SK-N-SH (cell line): Measurements from ENCODE around the gene ERBB2. TPM values are rescaled to one million over a fixed set of nuclear protein-coding genes. Genes with fewer than 3 reads are reported as not detected.

ENCODE experiments used
- CTCF ChIA-PET: fragments of 300-600, 350-600 bp; formaldehyde crosslinking; extraction: SDS; loops from one replicate; lab custom pipeline; 2021; lab: Yijun Ruan, JAX
- POLR2A ChIA-PET: fragments of 350-600 bp; sonication (Branson Sonifier 250); formaldehyde crosslinking; extraction: SDS; loops from one replicate; lab custom pipeline; 2020; ENCODE audit warnings: antibody characterized with exemption, inconsistent platforms; lab: Yijun Ruan, JAX
- DNase-seq: peaks from one replicate; pipeline ENCODE4 v3.0.0; 2012
- H2AFZ ChIP-seq: fragments of 200-600 bp; sonication (generic); 2 replicates; pipeline ENCODE4 v1.8.1; 2016; ENCODE audit warnings: antibody characterized with exemption, mild to moderate bottlenecking, low read depth
- H3F3A ChIP-seq: fragments of 200-600 bp; sonication (generic); replicated peaks from 2 replicates; pipeline ENCODE3; 2016; ENCODE audit warnings: antibody characterized with exemption, mild to moderate bottlenecking; ENCODE audit not compliant: insufficient read depth
- H3K27ac ChIP-seq, 2 experiments: fragments of 200-500 bp in 1 of 2; fragments of 200-600 bp in 1 of 2; sonication (Bioruptor generic) in 1 of 2; sonication (generic), shearing (Covaris generic) in 1 of 2; 2 replicates each; pipeline versions ENCODE4 v1.5.1 to v1.6.1; 2014 to 2016; ENCODE audit warnings: low read depth in 2 of 2, inconsistent platforms in 1 of 2, low read length in 1 of 2, mild to moderate bottlenecking in 1 of 2, mixed read lengths in 1 of 2
- H3K27me3 ChIP-seq: fragments of 200-600 bp; sonication (generic), shearing (Covaris generic); 2 replicates; pipeline ENCODE4 v1.6.1; 2016; ENCODE audit warnings: mixed run types; ENCODE audit not compliant: insufficient read depth
- H3K36me3 ChIP-seq, 2 experiments: fragments of 200-500 bp in 1 of 2; fragments of 200-600 bp in 1 of 2; sonication (Bioruptor generic) in 1 of 2; sonication (generic) in 1 of 2; replicated peaks in 1 of 2; 2 replicates each; pipeline versions ENCODE3 to v1.5.1; 2014 to 2016; ENCODE audit warnings: low read length in 1 of 2, mild to moderate bottlenecking in 1 of 2; ENCODE audit not compliant: insufficient read depth in 2 of 2, control insufficient read depth in 1 of 2
- H3K4me1 ChIP-seq, 2 experiments: fragments of 200-500 bp in 1 of 2; fragments of 200-600 bp in 1 of 2; sonication (Bioruptor generic) in 1 of 2; sonication (generic), shearing (Covaris generic) in 1 of 2; 2 replicates each; pipeline versions ENCODE4 v1.5.1 to v1.6.1; 2014 to 2016; ENCODE audit warnings: low read depth in 1 of 2, low read length in 1 of 2, mixed run types in 1 of 2; ENCODE audit not compliant: insufficient read depth in 2 of 2, control insufficient read depth in 1 of 2
- H3K4me2 ChIP-seq: fragments of 200-600 bp; sonication (generic), shearing (Covaris generic); 2 replicates; pipeline ENCODE4 v1.6.1; 2017; ENCODE audit warnings: mixed run types
- H3K4me3 ChIP-seq, 2 experiments: fragments of 200-500 bp in 1 of 2; fragments of 200-600 bp in 1 of 2; sonication (Bioruptor generic) in 1 of 2; sonication (generic), shearing (Covaris generic) in 1 of 2; 2 replicates each; pipeline versions ENCODE4 v1.5.1 to v1.8.1; 2014 to 2016; ENCODE audit warnings: low read depth in 2 of 2, inconsistent platforms in 1 of 2, low read length in 1 of 2, mild to moderate bottlenecking in 1 of 2, mixed read lengths in 1 of 2, moderate library complexity in 1 of 2
- H3K79me2 ChIP-seq: fragments of 200-600 bp; sonication (generic); 2 replicates; pipeline ENCODE4 v1.8.1; 2017; ENCODE audit warnings: mild to moderate bottlenecking; ENCODE audit not compliant: insufficient read depth
- H3K9ac ChIP-seq: fragments of 200-600 bp; sonication (generic); 2 replicates; pipeline ENCODE4 v1.6.1; 2017; ENCODE audit warnings: mixed run types
- H3K9me2 ChIP-seq: fragments of 200-600 bp; sonication (generic); 2 replicates; pipeline ENCODE4 v1.6.1; 2017; ENCODE audit warnings: mixed run types
- H3K9me3 ChIP-seq: fragments of 200-600 bp; sonication (generic); 2 replicates; pipeline ENCODE4 v1.6.1; 2017; ENCODE audit warnings: mixed run types, mild to moderate bottlenecking, moderate library complexity
- H4K20me1 ChIP-seq: fragments of 200-600 bp; sonication (generic); 2 replicates; pipeline ENCODE4 v1.6.1; 2017; ENCODE audit warnings: mild to moderate bottlenecking, mixed run types; ENCODE audit not compliant: insufficient read depth
- CHD2 ChIP-seq: fragments of 150-350 bp; IDR thresholded peaks from 2 replicates; pipeline ENCODE4 v1.6.1; 2018; ENCODE audit warnings: low read length; ENCODE audit not compliant: partially characterized antibody
- EP300 ChIP-seq, 2 experiments: IDR thresholded peaks; 2 replicates each; pipeline versions ENCODE4 v1.4.0 to v1.6.1; 2012; ENCODE audit warnings: borderline replicate concordance in 1 of 2, low read depth in 1 of 2, low read length in 1 of 2
- EZH2phosphoT487 ChIP-seq: fragments of 200-600 bp; sonication (generic); IDR thresholded peaks from 2 replicates; pipeline ENCODE4 v1.6.1; 2017; ENCODE audit warnings: low read depth, mixed run types, mild to moderate bottlenecking, antibody characterized with exemption, moderate library complexity, borderline replicate concordance
- FOXJ3 ChIP-seq: sonication (generic); formaldehyde crosslinking; IDR thresholded peaks from 2 replicates; pipeline ENCODE4 v1.5.1; 2020; ENCODE audit warnings: mild to moderate bottlenecking, missing genetic modification reagents
- FOXM1 ChIP-seq: IDR thresholded peaks from 2 replicates; pipeline ENCODE4 v1.4.0; 2012; ENCODE audit warnings: low read depth, mild to moderate bottlenecking
- GATA2 ChIP-seq: sonication (generic); formaldehyde crosslinking; IDR thresholded peaks from 2 replicates; pipeline ENCODE4 v1.5.0; 2020; ENCODE audit warnings: mild to moderate bottlenecking, missing genetic modification reagents
- JUND ChIP-seq: IDR thresholded peaks from 2 replicates; pipeline ENCODE4 v1.4.0; 2012
- MEF2A ChIP-seq: IDR thresholded peaks from 2 replicates; pipeline ENCODE4 v1.4.0; 2012; ENCODE audit warnings: low read depth, borderline replicate concordance
- PBX3 ChIP-seq: IDR thresholded peaks from 2 replicates; pipeline ENCODE4; 2012
- REST ChIP-seq: IDR thresholded peaks from 2 replicates; pipeline ENCODE4 v1.6.1; 2012; ENCODE audit warnings: mild to moderate bottlenecking, low read depth, low read length, moderate library complexity
- RFX5 ChIP-seq: IDR thresholded peaks from 2 replicates; pipeline ENCODE4 v1.6.1; 2012; ENCODE audit warnings: mild to moderate bottlenecking, improper control_type of control experiment, low read length
- SMC3 ChIP-seq: IDR thresholded peaks from 2 replicates; pipeline ENCODE4 v1.6.1; 2012; ENCODE audit warnings: low read depth, low read length, improper control_type of control experiment
- YY1 ChIP-seq: IDR thresholded peaks from 2 replicates; pipeline ENCODE4 v1.4.0; 2012; ENCODE audit warnings: low read depth, mild to moderate bottlenecking
- ZBTB33 ChIP-seq: IDR thresholded peaks from 2 replicates; pipeline ENCODE4 v1.4.0; 2012; ENCODE audit warnings: low read depth, borderline replicate concordance
- WGBS: methylation state at CpG from one replicate; pipeline ENCODE4 v1.1.6; 2017; ENCODE audit warnings: low lambda C conversion rate; 5-methylcytosine and 5-hydroxymethylcytosine counted together
- polyA plus RNA-seq, 3 experiments: library from polyadenylated mRNA; depleted of rRNA; stranded (reverse); fragments of >200 nt; gene quantifications; 2 replicates each; pipeline ENCODE4 v1.2.3, GENCODE V29; 2012

Gene ERBB2
- polyA plus RNA-seq, 1 of the 3 experiments (the other 2 are of a cell fraction), result 1.9 TPM

GRCh38 chr17:39660011-39660360 is 39.9 kb upstream of the ERBB2 start (continued):
- TF ChIP-seq FOXJ3 (CRISPR knock-in tag) (no peak), YY1 (no peak), EZH2phosphoT487 (no peak), GATA2 (CRISPR knock-in tag) (no peak), EP300 (IDR thresholded peaks at IDR 0.05; ENCODE audit: borderline replicate concordance in 1 of 2, low read depth in 1 of 2, low read length in 1 of 2) (no peak), FOXM1 (no peak)

GRCh38 chr17:39660397-39661385 is 39.2 kb upstream of the ERBB2 start:
- Histone ChIP-seq H3K4me2 (no peak overlapping the region), H2AFZ (no peak overlapping the region), H3K27ac (no peak overlapping the region), H3K4me3 (no peak overlapping the region), H3K9me3 (no peaks in the 10 kb centered on the region), H3K4me1 (peaks cover 0 to 2% of the 10 kb centered on the region in 2 experiments; a peak in 1 of 4 replicates), H4K20me1 (no peaks in the 10 kb centered on the region), H3F3A (no peaks in the 10 kb centered on the region), H3K36me3 (peaks cover 0 to 40% of the 10 kb centered on the region in 2 experiments), H3K9ac (no peak overlapping the region), H3K27me3 (no peaks in the 10 kb centered on the region), H3K79me2 (no peaks in the 10 kb centered on the region), H3K9me2 (no peaks in the 10 kb centered on the region)
- WGBS, result 91% methylated on average over 22 of the region's 35 CpGs
- ChIA-PET POLR2A (no interaction called here), CTCF (interaction anchor here (0.6 to 15.8 kb wide), 4 partner anchors 8 to 40 kb away, joined by 3 to 149 read pairs (median 8); no protein-coding TSS in a partner anchor)
- TF ChIP-seq EZH2phosphoT487 (no peak), FOXJ3 (CRISPR knock-in tag) (no peak)
- no peak for DNase-seq

- WGBS, result 92% methylated on average over 7 of the region's 8 CpGs
- Histone ChIP-seq H4K20me1 (no peaks in the 10 kb centered on the region), H3K36me3 (peaks cover 0 to 37% of the 10 kb centered on the region in 2 experiments), H3K9me3 (no peaks in the 10 kb centered on the region), H3F3A (no peaks in the 10 kb centered on the region), H3K79me2 (no peaks in the 10 kb centered on the region), H3K27ac (no peak overlapping the region), H3K4me2 (no peak overlapping the region), H3K27me3 (no peaks in the 10 kb centered on the region), H2AFZ (no peak overlapping the region), H3K9me2 (no peaks in the 10 kb centered on the region), H3K9ac (no peak overlapping the region), H3K4me3 (no peak overlapping the region), H3K4me1 (peaks cover 0 to 9% of the 10 kb centered on the region in 2 experiments; a peak in 1 of 4 replicates)
- CTCF ChIA-PET, result interaction anchor here (0.7 to 15.8 kb wide), 4 partner anchors 9 to 40 kb away, joined by 4 to 149 read pairs (median 7); no protein-coding TSS in a partner anchor
- POLR2A ChIA-PET, result no interaction called here
- DNase-seq, result no peak
- TF ChIP-seq ZBTB33, result no peak
- no peak for TF ChIP-seq PBX3
- TF ChIP-seq SMC3, result no peak
- TF ChIP-seq MEF2A, result no peak
- TF ChIP-seq REST, result no peak
- TF ChIP-seq YY1, result no peak
- no peak for TF ChIP-seq JUND
- TF ChIP-seq CHD2, result no peak
- TF ChIP-seq EP300 (IDR thresholded peaks at IDR 0.05; ENCODE audit: borderline replicate concordance in 1 of 2, low read depth in 1 of 2, low read length in 1 of 2), result no peak
- TF ChIP-seq RFX5, result no peak
Measured at GRCh38 chr17:39661744-39662541, 37.9 kb upstream of the ERBB2 start.
